Left ventricle myocardium inferior (tissue), 1 donor: ENCODE results near the gene SERGEF. TPM values are rescaled to one million over a fixed set of nuclear protein-coding genes. Genes with fewer than 3 reads are reported as not detected.

ENCODE experiments used
- DNase-seq: peaks from one replicate; pipeline ENCODE4 v3.0.0-alpha.2; 2020
- H3K27ac ChIP-seq: fragments of 200-600 bp; replicated peaks from 2 replicates; pipeline ENCODE4 v1.8.0; 2021
- H3K27me3 ChIP-seq: fragments of 200-600 bp; 2 replicates; pipeline ENCODE4 v1.8.0; 2021; ENCODE audit warnings: low read depth
- H3K36me3 ChIP-seq: fragments of 200-600 bp; 2 replicates; pipeline ENCODE4 v1.8.0; 2021
- H3K4me1 ChIP-seq: fragments of 200-600 bp; 2 replicates; pipeline ENCODE4 v1.8.0; 2021
- H3K4me3 ChIP-seq: fragments of 200-600 bp; 2 replicates; pipeline ENCODE4 v1.8.0; 2021; ENCODE audit warnings: mild to moderate bottlenecking, moderate library complexity
- H3K9me3 ChIP-seq: fragments of 200-600 bp; replicated peaks from 2 replicates; pipeline ENCODE4 v1.8.0; 2021
- CTCF ChIP-seq: fragments of 200-600 bp; IDR thresholded peaks from 2 replicates; pipeline ENCODE4 v1.8.0; 2021; ENCODE audit warnings: antibody characterized with exemption, mild to moderate bottlenecking, borderline replicate concordance
- intact Hi-C: fragments of 100-400 bp; cut with micrococcal nuclease; formaldehyde crosslinking; loops from one replicate; pipeline ENCODE4 v1.11.0; 2022
- total RNA-seq: library from RNA; stranded (reverse); fragmentation: NEBNext Ultra II Directional; extraction: Animal tissue kit (Norgen Biotek cat#: 25700); gene quantifications from one replicate; pipeline ENCODE4 v1.2.1, GENCODE V29; 2021
- donor health status: DM: no; HTN: yes; CAD: no; lungs with severe emphysema.

SERGEF gene
- total RNA-seq, 1 donor from 2014 or later = 13.1 TPM

GRCh38 chr11:17828311-17828751 lies 184.5 kb downstream of the SERGEF start:
- Histone ChIP-seq H3K4me3 (no peak overlapping the region), H3K4me1 (peaks cover 12% of the 10 kb centered on the region), H3K9me3 (no peaks in the 10 kb centered on the region), H3K27ac (peak overlapping the region; percentile 30), H3K36me3 (no peaks in the 10 kb centered on the region), H3K27me3 (no peaks in the 10 kb centered on the region)
- intact Hi-C loops = no loop called here
- TF ChIP-seq CTCF = no peak
- peak; percentile 60 for DNase-seq

GRCh38 chr11:17827006-17827405 lies 185.8 kb downstream of the SERGEF start:
- H3K36me3 ChIP-seq = no peaks in the 10 kb centered on the region
- H3K27ac ChIP-seq = no peak overlapping the region
- no peak overlapping the region for H3K4me3 ChIP-seq
- no peak for DNase-seq
- peaks cover 22% of the 10 kb centered on the region for H3K4me1 ChIP-seq
- TF ChIP-seq CTCF = peak; percentile 13
- H3K27me3 ChIP-seq = no peaks in the 10 kb centered on the region
- intact Hi-C loops = no loop called here
- H3K9me3 ChIP-seq = no peaks in the 10 kb centered on the region

- Histone ChIP-seq H3K27me3 (no peaks in the 10 kb centered on the region), H3K4me3 (no peak overlapping the region), H3K9me3 (no peaks in the 10 kb centered on the region), H3K27ac (peak overlapping the region; percentile 41), H3K4me1 (peaks cover 21% of the 10 kb centered on the region), H3K36me3 (no peaks in the 10 kb centered on the region)
- intact Hi-C loops = no loop called here
- no peak for TF ChIP-seq CTCF
- DNase-seq = no peak
Observed at GRCh38 chr11:17822401-17822781, 190.5 kb downstream of the SERGEF start.

GRCh38 chr11:17821648-17822400 lies 191.0 kb downstream of the SERGEF start:
- Histone ChIP-seq H3K27me3 (no peaks in the 10 kb centered on the region), H3K36me3 (no peaks in the 10 kb centered on the region), H3K9me3 (no peaks in the 10 kb centered on the region), H3K27ac (peak overlapping the region; percentile 41), H3K4me3 (no peak overlapping the region), H3K4me1 (peaks cover 22% of the 10 kb centered on the region)
- TF ChIP-seq CTCF = no peak
- intact Hi-C loops = no loop called here
- peak; percentile 24 for DNase-seq

GRCh38 chr11:17816232-17816931 lies 196.5 kb downstream of the SERGEF start:
- no peak for DNase-seq
- H3K4me1 ChIP-seq = peaks cover 42% of the 10 kb centered on the region
- intact Hi-C loops = no loop called here

More at GRCh38 chr11:17816232-17816931, 196.5 kb downstream of the SERGEF start:
- no peaks in the 10 kb centered on the region for H3K36me3 ChIP-seq
- H3K27me3 ChIP-seq = no peaks in the 10 kb centered on the region
- no peak for TF ChIP-seq CTCF
- no peak overlapping the region for H3K27ac ChIP-seq
- H3K9me3 ChIP-seq = no peaks in the 10 kb centered on the region
- H3K4me3 ChIP-seq = no peak overlapping the region
